ENCODE results near the gene LPA. TPM values are rescaled to one million over a fixed set of nuclear protein-coding genes. Genes with fewer than 3 reads are reported as not detected.

The LPA gene
- total and polyA plus RNA-seq, 2 of the 8 experiments (the other 6 are each of a cell fraction or from before 2014, with no cell fraction given): 0.39 TPM; not detected in 1

- Histone ChIP-seq H3K23ac (ENCODE audit: insufficient read length) (no peak overlapping the region), H3K27me3 (replicated peaks in 1 of 4; ENCODE audit: control insufficient read depth in 3 of 4, extremely low read depth in 1 of 4, insufficient read depth in 3 of 4, low read length in 3 of 4) (no peaks in the 10 kb centered on the region), H3K9me3 (ENCODE audit: insufficient read depth in 2 of 2, low read depth in 1 of 2, low read length in 1 of 2) (peaks cover 0 to 12% of the 10 kb centered on the region in 2 experiments; a peak in 1 of 4 replicates), H2BK12ac (ENCODE audit: low read depth, low read length) (no peak overlapping the region), H3K79me1 (ENCODE audit: low read depth, low read length) (no peaks in the 10 kb centered on the region), H3K4me2 (ENCODE audit: insufficient read depth in 1 of 2, low read depth in 2 of 2, low read length in 2 of 2) (no peak overlapping the region; a peak in 1 of 4 replicates), H3K79me2 (ENCODE audit: control insufficient read depth in 1 of 2, insufficient read depth in 2 of 2, low read length in 2 of 2) (no peaks in the 10 kb centered on the region), H3K18ac (ENCODE audit: extremely low read depth, low read length) (no peak overlapping the region), H3K14ac (ENCODE audit: insufficient read length) (no peak overlapping the region), H2AFZ (ENCODE audit: low read length) (no peak overlapping the region), H2BK5ac (ENCODE audit: low read depth, low read length) (no peak overlapping the region), H4K8ac (ENCODE audit: extremely low read depth, insufficient read depth, low read length) (no peak overlapping the region), H3K4me3 (ENCODE audit: extremely low read depth in 1 of 4, insufficient read depth in 2 of 4, low read depth in 3 of 4, low read length in 4 of 4) (no peak overlapping the region), H3K4me1 (replicated peaks in 1 of 4; ENCODE audit: control insufficient read depth in 3 of 4, insufficient read depth in 4 of 4, low read length in 3 of 4) (no peaks in the 10 kb centered on the region), H2BK15ac (ENCODE audit: low read length) (no peak overlapping the region), H3K27ac (ENCODE audit: low read depth, low read length) (no peak overlapping the region), H3K4ac (replicated peaks; ENCODE audit: insufficient read length, low read depth, low read length) (no peak overlapping the region), H4K5ac (ENCODE audit: insufficient read length, low read depth, low read length) (no peak overlapping the region), H2BK20ac (ENCODE audit: low read length) (no peak overlapping the region), H3K56ac (replicated peaks; ENCODE audit: insufficient read length, low read depth, low read length) (no peak overlapping the region), H2AK5ac (ENCODE audit: low read depth, low read length) (no peak overlapping the region), H2BK120ac (replicated peaks; ENCODE audit: low read depth, low read length) (no peak overlapping the region), H3K36me3 (ENCODE audit: control insufficient read depth in 2 of 4, insufficient read depth in 4 of 4, low read length in 3 of 4) (no peaks in the 10 kb centered on the region), H3K23me2 (ENCODE audit: low read depth, low read length) (no peaks in the 10 kb centered on the region), H3K9ac (replicated peaks in 1 of 4; ENCODE audit: extremely low read depth in 1 of 4, low read depth in 3 of 4, low read length in 3 of 4) (no peak overlapping the region), H4K91ac (replicated peaks; ENCODE audit: insufficient read length, low read length) (no peak overlapping the region), H4K20me1 (replicated peaks in 1 of 2; ENCODE audit: control insufficient read depth in 1 of 2, insufficient read depth in 2 of 2, low read length in 2 of 2) (no peaks in the 10 kb centered on the region)
- FAIRE-seq: no peak
- 94% methylated on average over 4 of the region's 4 CpGs; no CpG with 5 or more reads in 1 of the 2 experiments for WGBS, 2 experiments (ENCODE audit: extremely low coverage in 1 of 2, insufficient coverage in 1 of 2, insufficient read length in 1 of 2, insufficient replicate concordance in 2 of 2, low coverage in 1 of 2, low lambda C conversion rate in 2 of 2, missing lambda C conversion rate in 1 of 2)
- TF ChIP-seq SIN3A (conservative IDR thresholded peaks at IDR 0.05 in 1 of 2, IDR thresholded peaks at IDR 0.05 in 1 of 2; ENCODE audit: low read depth in 1 of 2, low read length in 2 of 2) (no peak), SP2 (IDR thresholded peaks at IDR 0.05; ENCODE audit: low read length) (no peak), TEAD4 (IDR thresholded peaks at IDR 0.05; ENCODE audit: low read depth, low read length) (no peak), EP300 (IDR thresholded peaks at IDR 0.05; ENCODE audit: borderline replicate concordance in 1 of 2, low read depth in 2 of 2, low read length in 2 of 2) (no peak), CBX8 (IDR thresholded peaks at IDR 0.05; ENCODE audit: borderline replicate concordance, low read depth, low read length) (no peak), ZNF274 (IDR thresholded peaks at IDR 0.05; ENCODE audit: borderline replicate concordance, extremely low read depth, low read length) (no peak)
- no peak for DNase-seq (ENCODE audit: low read depth in 1 of 2, low spot score in 2 of 2)
- POLR2A ChIA-PET (ENCODE audit: partially characterized antibody): no interaction called here
- CTCF ChIA-PET (ENCODE audit: partially characterized antibody): no interaction called here
These were observed 14.2 kb upstream of the LPA start for GRCh38 chr6:160678230-160678629.
